ENCODE measurements around the gene DNAH6.
A peak's percentile ranks its signal among the peaks of the same experiment; 100 is the strongest.

DNA sequence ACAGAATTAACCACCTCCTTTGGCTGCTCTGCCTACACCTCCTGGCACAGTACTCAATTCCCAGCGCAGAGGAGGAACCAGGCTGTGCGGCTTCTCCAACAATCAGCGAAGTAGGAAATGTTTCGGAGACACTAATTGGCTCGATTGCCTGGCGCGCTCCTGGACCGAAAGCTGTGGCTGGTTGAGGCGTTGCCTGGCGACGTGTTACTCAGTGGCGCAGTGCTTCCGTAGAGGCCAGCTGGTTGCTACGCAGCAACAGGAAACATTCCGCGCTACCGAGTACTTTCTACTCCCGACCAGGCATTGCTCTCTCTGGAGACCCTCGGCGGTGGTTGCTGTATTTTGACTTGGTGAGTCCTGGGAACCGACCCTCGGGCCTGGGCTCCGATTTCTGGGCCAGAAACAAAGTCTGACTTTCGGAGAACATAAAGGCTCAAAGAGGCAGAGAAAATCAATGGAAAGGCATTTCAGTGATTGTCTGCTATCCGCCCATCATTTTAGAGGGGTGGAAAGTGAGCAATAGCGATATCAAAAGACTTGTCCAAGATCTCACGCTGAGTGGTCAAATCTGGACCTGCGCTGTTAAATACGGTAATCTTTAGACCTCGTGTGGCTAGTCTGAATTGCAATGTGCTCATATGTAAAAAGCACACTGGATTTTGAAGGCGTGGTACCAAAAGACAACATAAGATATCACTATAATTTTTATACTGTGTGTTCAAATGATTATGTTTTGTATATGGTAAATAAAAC is at the start of gene DNAH6:
- TF ChIP-seq POLR2A (IDR thresholded peaks at IDR 0.05), result no peak
- peak in 2 of 3 donors; percentile 53 to 75 for TF ChIP-seq POLR2AphosphoS5 (IDR thresholded peaks at IDR 0.05)
